Loucy (cell line): ENCODE results near the gene ASPDH.

ENCODE experiments used
- H2AFZ ChIP-seq: fragments of 200-600 bp; sonication (generic); 2 replicates; pipeline ENCODE4 v1.6.0; 2016; ENCODE audit warnings: antibody characterized with exemption, mild to moderate bottlenecking, low read length, moderate library complexity
- H3F3A ChIP-seq: fragments of 200-600 bp; 2 replicates; pipeline ENCODE4 v1.6.0; 2016; ENCODE audit warnings: antibody characterized with exemption, low read depth, mild to moderate bottlenecking
- H3K27me3 ChIP-seq: fragments of 200-600 bp; sonication (generic); 2 replicates; pipeline ENCODE4 v1.6.1; 2014; ENCODE audit warnings: low read length, mild to moderate bottlenecking; ENCODE audit not compliant: insufficient read depth, poor library complexity, severe bottlenecking
- H3K36me3 ChIP-seq: fragments of 200-600 bp; sonication (generic); 2 replicates; pipeline ENCODE4 v1.6.1; 2016; ENCODE audit warnings: low read length; ENCODE audit not compliant: insufficient read depth
- H3K4me1 ChIP-seq: fragments of 200-600 bp; sonication (generic); 2 replicates; pipeline ENCODE4 v1.5.1; 2014; ENCODE audit warnings: low read length, mild to moderate bottlenecking; ENCODE audit not compliant: insufficient read depth, poor library complexity, severe bottlenecking
- H3K4me2 ChIP-seq: fragments of 200-600 bp; sonication (generic); 2 replicates; pipeline ENCODE4 v1.6.0; 2014; ENCODE audit warnings: antibody characterized with exemption, low read length, low read depth, mild to moderate bottlenecking; ENCODE audit not compliant: poor library complexity, severe bottlenecking
- H3K4me3 ChIP-seq: fragments of 200-600 bp; sonication (generic); 2 replicates; pipeline ENCODE4 v1.5.1; 2014; ENCODE audit warnings: low read length, mild to moderate bottlenecking, mixed read lengths; ENCODE audit not compliant: poor library complexity, severe bottlenecking
- H3K79me2 ChIP-seq: fragments of 200-600 bp; sonication (generic); 2 replicates; pipeline ENCODE4 v1.6.1; 2014; ENCODE audit warnings: low read length; ENCODE audit not compliant: insufficient read depth
- H3K9ac ChIP-seq: fragments of 200-600 bp; sonication (generic); 2 replicates; pipeline ENCODE4 v1.6.0; 2014; ENCODE audit warnings: mild to moderate bottlenecking, low read depth, low read length, moderate library complexity; ENCODE audit not compliant: poor library complexity, severe bottlenecking
- H3K9me2 ChIP-seq: fragments of 200-600 bp; sonication (generic); replicated peaks from 2 replicates; pipeline ENCODE4 v1.6.1; 2016; ENCODE audit warnings: low read depth, low read length, mixed read lengths
- H3K9me3 ChIP-seq: fragments of 200-600 bp; sonication (generic); 2 replicates; pipeline ENCODE4 v1.6.1; 2014; ENCODE audit warnings: mild to moderate bottlenecking, antibody characterized with exemption, low read length, low read depth; ENCODE audit not compliant: insufficient read depth
- H4K20me1 ChIP-seq: fragments of 200-600 bp; sonication (generic); 2 replicates; pipeline ENCODE4 v1.6.0; 2014; ENCODE audit warnings: antibody characterized with exemption, low read length, mild to moderate bottlenecking; ENCODE audit not compliant: insufficient read depth, poor library complexity, severe bottlenecking
- EZH2phosphoT487 ChIP-seq: fragments of 200-600 bp; IDR thresholded peaks from 2 replicates; pipeline ENCODE4 v1.6.1; 2018; ENCODE audit warnings: antibody characterized with exemption, mild to moderate bottlenecking, moderate library complexity, borderline replicate concordance
- TF ChIP-seq, protein P1 (sequence below): fragments of 200-600 bp; sonication (generic); conservative IDR thresholded peaks from 2 replicates; pipeline ENCODE4 v1.5.1; 2014; ENCODE audit warnings: mild to moderate bottlenecking, antibody characterized with exemption, low read length

The ASPDH gene

GRCh38 chr19:50486823-50487515 is 26.7 kb downstream of the ASPDH start:
- Histone ChIP-seq H3K4me2 (no peak overlapping the region), H3K9me3 (peaks cover 3% of the 10 kb centered on the region; the same call in 1 of the 2 replicates), H3K4me1 (no peaks in the 10 kb centered on the region), H3K4me3 (no peak overlapping the region), H3K9ac (no peak overlapping the region), H3K27me3 (no peaks in the 10 kb centered on the region), H3K36me3 (no peaks in the 10 kb centered on the region), H3F3A (no peaks in the 10 kb centered on the region), H3K79me2 (no peaks in the 10 kb centered on the region), H2AFZ (no peak overlapping the region), H4K20me1 (no peaks in the 10 kb centered on the region), H3K9me2 (no peaks in the 10 kb centered on the region)
- TF ChIP-seq, protein P1, sequence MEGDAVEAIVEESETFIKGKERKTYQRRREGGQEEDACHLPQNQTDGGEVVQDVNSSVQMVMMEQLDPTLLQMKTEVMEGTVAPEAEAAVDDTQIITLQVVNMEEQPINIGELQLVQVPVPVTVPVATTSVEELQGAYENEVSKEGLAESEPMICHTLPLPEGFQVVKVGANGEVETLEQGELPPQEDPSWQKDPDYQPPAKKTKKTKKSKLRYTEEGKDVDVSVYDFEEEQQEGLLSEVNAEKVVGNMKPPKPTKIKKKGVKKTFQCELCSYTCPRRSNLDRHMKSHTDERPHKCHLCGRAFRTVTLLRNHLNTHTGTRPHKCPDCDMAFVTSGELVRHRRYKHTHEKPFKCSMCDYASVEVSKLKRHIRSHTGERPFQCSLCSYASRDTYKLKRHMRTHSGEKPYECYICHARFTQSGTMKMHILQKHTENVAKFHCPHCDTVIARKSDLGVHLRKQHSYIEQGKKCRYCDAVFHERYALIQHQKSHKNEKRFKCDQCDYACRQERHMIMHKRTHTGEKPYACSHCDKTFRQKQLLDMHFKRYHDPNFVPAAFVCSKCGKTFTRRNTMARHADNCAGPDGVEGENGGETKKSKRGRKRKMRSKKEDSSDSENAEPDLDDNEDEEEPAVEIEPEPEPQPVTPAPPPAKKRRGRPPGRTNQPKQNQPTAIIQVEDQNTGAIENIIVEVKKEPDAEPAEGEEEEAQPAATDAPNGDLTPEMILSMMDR: peak; percentile 48
- TF ChIP-seq EZH2phosphoT487: no peak

GRCh38 chr19:50485284-50485955 is 28.3 kb downstream of the ASPDH start:
- no peak overlapping the region for H3K9ac ChIP-seq
- no peaks in the 10 kb centered on the region for H3K79me2 ChIP-seq
- no peak overlapping the region for H3K4me3 ChIP-seq
- H2AFZ ChIP-seq: no peak overlapping the region
- H3F3A ChIP-seq: no peaks in the 10 kb centered on the region
- no peaks in the 10 kb centered on the region; the same call in 1 of the 2 replicates for H3K9me3 ChIP-seq
- no peaks in the 10 kb centered on the region for H3K4me1 ChIP-seq
- TF ChIP-seq, protein P1: no peak
- no peak for TF ChIP-seq EZH2phosphoT487
- no peaks in the 10 kb centered on the region for H3K27me3 ChIP-seq
- H3K9me2 ChIP-seq: no peaks in the 10 kb centered on the region
- H3K36me3 ChIP-seq: no peaks in the 10 kb centered on the region
- H4K20me1 ChIP-seq: no peaks in the 10 kb centered on the region
- H3K4me2 ChIP-seq: no peak overlapping the region

DNA sequence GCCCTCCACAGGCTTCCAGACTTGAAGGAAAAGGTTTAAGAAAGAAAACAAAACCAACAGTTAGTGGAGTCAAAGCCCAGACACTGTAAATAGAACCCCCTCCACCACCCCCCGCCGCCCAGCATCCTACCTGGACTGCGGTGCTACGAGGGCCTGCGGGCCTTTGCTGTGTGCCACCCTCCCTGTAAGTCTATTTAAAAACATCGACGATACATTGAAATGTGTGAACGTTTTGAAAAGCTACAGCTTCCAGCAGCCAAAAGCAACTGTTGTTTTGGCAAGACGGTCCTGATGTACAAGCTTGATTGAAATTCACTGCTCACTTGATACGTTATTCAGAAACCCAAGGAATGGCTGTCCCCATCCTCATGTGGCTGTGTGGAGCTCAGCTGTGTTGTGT is 30.8 kb downstream of the ASPDH start:
- no peaks in the 10 kb centered on the region for H4K20me1 ChIP-seq
- H3K79me2 ChIP-seq: no peaks in the 10 kb centered on the region
- no peak overlapping the region for H2AFZ ChIP-seq
- H3K27me3 ChIP-seq: no peaks in the 10 kb centered on the region
- H3K9ac ChIP-seq: no peak overlapping the region
- no peaks in the 10 kb centered on the region for H3K9me2 ChIP-seq
- H3K36me3 ChIP-seq: no peaks in the 10 kb centered on the region
- no peak overlapping the region for H3K4me3 ChIP-seq
- TF ChIP-seq, protein P1: no peak
- TF ChIP-seq EZH2phosphoT487: no peak
- H3K4me2 ChIP-seq: no peak overlapping the region
- H3F3A ChIP-seq: no peaks in the 10 kb centered on the region
- no peaks in the 10 kb centered on the region; the same call in 1 of the 2 replicates for H3K9me3 ChIP-seq
- H3K4me1 ChIP-seq: no peaks in the 10 kb centered on the region
